ENCODE results near the gene BMF. TPM values are rescaled to one million over a fixed set of nuclear protein-coding genes. Genes with fewer than 3 reads are reported as not detected.
A peak's percentile ranks its signal among the peaks of the same experiment; 100 is the strongest.

BMF gene
- total and polyA plus RNA-seq, 5 donors from 2014 or later = 0.86 to 8.2 (median 1.3) TPM

GRCh38 chr15:40053831-40054604 lies 54.7 kb downstream of the BMF start:
- no peaks in the 10 kb centered on the region for H3K36me3 ChIP-seq (ENCODE audit: control insufficient read depth, insufficient read depth, low read length)
- H3K4me3 ChIP-seq (ENCODE audit: low read depth, low read length) = no peak overlapping the region
- peak overlapping the region in 2 of 4 donors; percentile 13 to 68 for H3K4me3 Mint-ChIP-seq
- no peaks in the 10 kb centered on the region for H3K27me3 Mint-ChIP-seq
- ATAC-seq (ENCODE audit: low read depth in 2 of 2) = peak in 1 of 2 donors; percentile 10
- no peak overlapping the region for H3K27ac ChIP-seq (ENCODE audit: insufficient read depth, low read length, poor library complexity, severe bottlenecking)
- peaks cover 15% of the 10 kb centered on the region for H3K36me3 Mint-ChIP-seq
- H3K4me1 Mint-ChIP-seq = peaks cover 0 to 79% (median 47%) of the 10 kb centered on the region in 4 donors
- peak overlapping the region; percentile 21 to 62 (median 59) for H3K27ac Mint-ChIP-seq
- H3K27me3 ChIP-seq (ENCODE audit: control insufficient read depth, insufficient read depth, low read length) = no peaks in the 10 kb centered on the region
- no peaks in the 10 kb centered on the region for H3K9me3 Mint-ChIP-seq
- H3K9me3 ChIP-seq (ENCODE audit: control insufficient read depth in 2 of 2, low read length in 2 of 2) = no peaks in the 10 kb centered on the region
- H3K4me1 ChIP-seq (ENCODE audit: control insufficient read depth, insufficient read depth, low read length, poor library complexity, severe bottlenecking) = peaks cover 42% of the 10 kb centered on the region
- no peak for DNase-seq

GRCh38 chr15:40053079-40053830 lies 55.4 kb downstream of the BMF start:
- Histone ChIP-seq H3K9me3 (ENCODE audit: control insufficient read depth in 2 of 2, low read length in 2 of 2) (no peaks in the 10 kb centered on the region), H3K36me3 (ENCODE audit: control insufficient read depth, insufficient read depth, low read length) (no peaks in the 10 kb centered on the region), H3K27me3 (ENCODE audit: control insufficient read depth, insufficient read depth, low read length) (no peaks in the 10 kb centered on the region), H3K4me3 (ENCODE audit: low read depth, low read length) (no peak overlapping the region), H3K4me1 (ENCODE audit: control insufficient read depth, insufficient read depth, low read length, poor library complexity, severe bottlenecking) (peaks cover 50% of the 10 kb centered on the region), H3K27ac (ENCODE audit: insufficient read depth, low read length, poor library complexity, severe bottlenecking) (no peak overlapping the region)
- no peaks in the 10 kb centered on the region for H3K27me3 Mint-ChIP-seq
- H3K4me1 Mint-ChIP-seq = peaks cover 0 to 81% (median 50%) of the 10 kb centered on the region in 4 donors
- H3K27ac Mint-ChIP-seq = peak overlapping the region; percentile 21 to 62 (median 59)
- DNase-seq (no peak), ATAC-seq (ENCODE audit: low read depth in 2 of 2) (no peak)
- no peaks in the 10 kb centered on the region for H3K9me3 Mint-ChIP-seq
- peaks cover 9% of the 10 kb centered on the region for H3K36me3 Mint-ChIP-seq
- peak overlapping the region in 3 of 4 donors; percentile 5 to 81 (median 13) for H3K4me3 Mint-ChIP-seq

- no peak overlapping the region for H3K4me3 ChIP-seq (ENCODE audit: low read depth, low read length)
- H3K4me1 ChIP-seq (ENCODE audit: control insufficient read depth, insufficient read depth, low read length, poor library complexity, severe bottlenecking) = peaks cover 56% of the 10 kb centered on the region
- peak overlapping the region in 2 of 4 donors; percentile 5 to 81 for H3K4me3 Mint-ChIP-seq
- H3K36me3 Mint-ChIP-seq = peaks cover 5% of the 10 kb centered on the region
- H3K9me3 Mint-ChIP-seq = no peaks in the 10 kb centered on the region
- DNase-seq (no peak), ATAC-seq (ENCODE audit: low read depth in 2 of 2) (no peak)
- H3K4me1 Mint-ChIP-seq = peaks cover 0 to 81% (median 51%) of the 10 kb centered on the region in 4 donors
- H3K27me3 Mint-ChIP-seq = no peaks in the 10 kb centered on the region
- no peaks in the 10 kb centered on the region for H3K9me3 ChIP-seq (ENCODE audit: control insufficient read depth in 2 of 2, low read length in 2 of 2)
- no peaks in the 10 kb centered on the region for H3K27me3 ChIP-seq (ENCODE audit: control insufficient read depth, insufficient read depth, low read length)
- H3K27ac ChIP-seq (ENCODE audit: insufficient read depth, low read length, poor library complexity, severe bottlenecking) = no peak overlapping the region
- H3K27ac Mint-ChIP-seq = peak overlapping the region in 1 of 3 donors; percentile 29
- H3K36me3 ChIP-seq (ENCODE audit: control insufficient read depth, insufficient read depth, low read length) = no peaks in the 10 kb centered on the region
These were observed 56.1 kb downstream of the BMF start for GRCh38 chr15:40052604-40053003.

GRCh38 chr15:40051616-40052415 lies 56.9 kb downstream of the BMF start:
- Mint-ChIP-seq H3K27ac (peak overlapping the region; percentile 8 to 29 (median 20)), H3K4me3 (peak overlapping the region in 1 of 4 donors; percentile 5), H3K9me3 (no peaks in the 10 kb centered on the region), H3K36me3 (peaks cover 3% of the 10 kb centered on the region), H3K27me3 (no peaks in the 10 kb centered on the region), H3K4me1 (peaks cover 0 to 86% (median 54%) of the 10 kb centered on the region in 4 donors)
- Histone ChIP-seq H3K4me3 (ENCODE audit: low read depth, low read length) (no peak overlapping the region), H3K27ac (ENCODE audit: insufficient read depth, low read length, poor library complexity, severe bottlenecking) (no peak overlapping the region), H3K36me3 (ENCODE audit: control insufficient read depth, insufficient read depth, low read length) (no peaks in the 10 kb centered on the region), H3K4me1 (ENCODE audit: control insufficient read depth, insufficient read depth, low read length, poor library complexity, severe bottlenecking) (peaks cover 64% of the 10 kb centered on the region), H3K9me3 (ENCODE audit: control insufficient read depth in 2 of 2, low read length in 2 of 2) (no peaks in the 10 kb centered on the region), H3K27me3 (ENCODE audit: control insufficient read depth, insufficient read depth, low read length) (no peaks in the 10 kb centered on the region)
- DNase-seq (no peak), ATAC-seq (ENCODE audit: low read depth in 2 of 2) (no peak)

- Mint-ChIP-seq H3K4me1 (peaks cover 0 to 84% (median 51%) of the 10 kb centered on the region in 4 donors), H3K4me3 (peak overlapping the region in 1 of 4 donors; percentile 6), H3K36me3 (peaks cover 3% of the 10 kb centered on the region), H3K9me3 (no peaks in the 10 kb centered on the region), H3K27me3 (no peaks in the 10 kb centered on the region), H3K27ac (no peak overlapping the region)
- no peak overlapping the region for H3K27ac ChIP-seq (ENCODE audit: insufficient read depth, low read length, poor library complexity, severe bottlenecking)
- no peak overlapping the region for H3K4me3 ChIP-seq (ENCODE audit: low read depth, low read length)
- no peaks in the 10 kb centered on the region for H3K36me3 ChIP-seq (ENCODE audit: control insufficient read depth, insufficient read depth, low read length)
- ATAC-seq (ENCODE audit: low read depth in 2 of 2) (no peak), DNase-seq (no peak)
- H3K9me3 ChIP-seq (ENCODE audit: control insufficient read depth in 2 of 2, low read length in 2 of 2) = no peaks in the 10 kb centered on the region
- H3K27me3 ChIP-seq (ENCODE audit: control insufficient read depth, insufficient read depth, low read length) = no peaks in the 10 kb centered on the region
- H3K4me1 ChIP-seq (ENCODE audit: control insufficient read depth, insufficient read depth, low read length, poor library complexity, severe bottlenecking) = peaks cover 67% of the 10 kb centered on the region
These were observed 57.8 kb downstream of the BMF start for GRCh38 chr15:40050788-40051470.

- H3K4me3 Mint-ChIP-seq = peak overlapping the region in 3 of 4 donors; percentile 35 to 41 (median 35)
These were observed 59.7 kb downstream of the BMF start for GRCh38 chr15:40048926-40049475.

More at GRCh38 chr15:40048926-40049475, 59.7 kb downstream of the BMF start:
- ATAC-seq (ENCODE audit: low read depth in 2 of 2) (no peak), DNase-seq (no peak)
- Mint-ChIP-seq H3K27me3 (no peaks in the 10 kb centered on the region), H3K4me1 (peaks cover 8 to 79% (median 50%) of the 10 kb centered on the region in 4 donors), H3K36me3 (peaks cover 3% of the 10 kb centered on the region), H3K9me3 (no peaks in the 10 kb centered on the region), H3K27ac (peak overlapping the region; percentile 61 to 95 (median 94))
- peaks cover 60% of the 10 kb centered on the region for H3K4me1 ChIP-seq (ENCODE audit: control insufficient read depth, insufficient read depth, low read length, poor library complexity, severe bottlenecking)
- no peaks in the 10 kb centered on the region for H3K27me3 ChIP-seq (ENCODE audit: control insufficient read depth, insufficient read depth, low read length)
- H3K27ac ChIP-seq (ENCODE audit: insufficient read depth, low read length, poor library complexity, severe bottlenecking) = peak overlapping the region; percentile 78
- H3K9me3 ChIP-seq (ENCODE audit: control insufficient read depth in 2 of 2, low read length in 2 of 2) = no peaks in the 10 kb centered on the region
- no peaks in the 10 kb centered on the region for H3K36me3 ChIP-seq (ENCODE audit: control insufficient read depth, insufficient read depth, low read length)
- H3K4me3 ChIP-seq (ENCODE audit: low read depth, low read length) = no peak overlapping the region

Measured in CD4-positive, CD25-positive, alpha-beta regulatory T cell (primary cell).